Breast epithelium (tissue), 3 donors: ENCODE data around the gene VPS18.

ENCODE experiments used
- CTCF ChIP-seq, 3 donors: fragments of 450-650 bp; IDR thresholded peaks; one replicate each; pipeline ENCODE4 v1.5.1; 2016 to 2017; ENCODE audit warnings: antibody characterized with exemption in 3 of 3, mild to moderate bottlenecking in 3 of 3, moderate library complexity in 3 of 3
- POLR2AphosphoS5 ChIP-seq, 3 donors: sonication (generic); formaldehyde crosslinking; IDR thresholded peaks; one replicate each; pipeline ENCODE4 v1.6.1; 2017; ENCODE audit warnings: antibody characterized with exemption in 3 of 3

- TF ChIP-seq CTCF (IDR thresholded peaks at IDR 0.05) (no peak), POLR2AphosphoS5 (IDR thresholded peaks at IDR 0.05) (no peak)
Measured at GRCh38 chr15:40878785-40879184, 15.5 kb upstream of the VPS18 start.
